Loucy (cell line): Measurements from ENCODE around the gene TTPAL.

Experiments
- CTCF ChIP-seq: fragments of 200-600 bp; sonication (generic); conservative IDR thresholded peaks from 2 replicates; pipeline ENCODE4 v1.5.1; 2014; ENCODE audit warnings: mild to moderate bottlenecking, antibody characterized with exemption, low read length
- EZH2phosphoT487 ChIP-seq: fragments of 200-600 bp; IDR thresholded peaks from 2 replicates; pipeline ENCODE4 v1.6.1; 2018; ENCODE audit warnings: antibody characterized with exemption, mild to moderate bottlenecking, moderate library complexity, borderline replicate concordance

- TF ChIP-seq CTCF: no peak
- no peak for TF ChIP-seq EZH2phosphoT487
Observed at GRCh38 chr20:44461803-44462174, 13.9 kb upstream of the TTPAL start.
